ENCODE results near the gene TMEM170B. TPM values are rescaled to one million over a fixed set of nuclear protein-coding genes. Genes with fewer than 3 reads are reported as not detected.

Gene TMEM170B
- total and polyA plus RNA-seq, 9 of the 15 experiments (the other 6 are each of a cell fraction or from before 2014, with no cell fraction given), result 0.03 to 0.11 (median 0.07) TPM

- TF ChIP-seq ZNF318 (IDR thresholded peaks at IDR 0.05; ENCODE audit: borderline replicate concordance in 1 of 2, low read depth in 1 of 2) (no peak), KLF16 (IDR thresholded peaks at IDR 0.05) (0 out of 2 replicates have a peak, but pooled peaks have one; percentile 31), BMI1 (IDR thresholded peaks at IDR 0.05; ENCODE audit: low read length) (0 out of 2 replicates have a peak, but pooled peaks have one; percentile 54), SMAD4 (CRISPR knock-in tag; conservative IDR thresholded peaks at IDR 0.05) (no peak), CTCFL (IDR thresholded peaks at IDR 0.05; ENCODE audit: borderline replicate concordance, insufficient read depth, low read depth, low read length, poor library complexity, severe bottlenecking) (peak; percentile 94), RB1 (IDR thresholded peaks at IDR 0.05; ENCODE audit: low read depth) (peak; percentile 70), HNRNPK (IDR thresholded peaks at IDR 0.05; ENCODE audit: low read depth, low read length, poor library complexity, severe bottlenecking) (no peak), CREBBP (IDR thresholded peaks at IDR 0.05; ENCODE audit: low read depth, low read length) (no peak), ETV1 (tag; conservative IDR thresholded peaks at IDR 0.05; ENCODE audit: low read depth) (0 out of 2 replicates have a peak, but pooled peaks have one; percentile 17), SP2 (IDR thresholded peaks at IDR 0.05; ENCODE audit: extremely low read depth, low read depth, low read length, poor library complexity, severe bottlenecking) (no peak), ARID2 (IDR thresholded peaks at IDR 0.05) (peak; percentile 36; the same call in 1 of the 2 replicates)
- TF ChIP-seq, protein P1, sequence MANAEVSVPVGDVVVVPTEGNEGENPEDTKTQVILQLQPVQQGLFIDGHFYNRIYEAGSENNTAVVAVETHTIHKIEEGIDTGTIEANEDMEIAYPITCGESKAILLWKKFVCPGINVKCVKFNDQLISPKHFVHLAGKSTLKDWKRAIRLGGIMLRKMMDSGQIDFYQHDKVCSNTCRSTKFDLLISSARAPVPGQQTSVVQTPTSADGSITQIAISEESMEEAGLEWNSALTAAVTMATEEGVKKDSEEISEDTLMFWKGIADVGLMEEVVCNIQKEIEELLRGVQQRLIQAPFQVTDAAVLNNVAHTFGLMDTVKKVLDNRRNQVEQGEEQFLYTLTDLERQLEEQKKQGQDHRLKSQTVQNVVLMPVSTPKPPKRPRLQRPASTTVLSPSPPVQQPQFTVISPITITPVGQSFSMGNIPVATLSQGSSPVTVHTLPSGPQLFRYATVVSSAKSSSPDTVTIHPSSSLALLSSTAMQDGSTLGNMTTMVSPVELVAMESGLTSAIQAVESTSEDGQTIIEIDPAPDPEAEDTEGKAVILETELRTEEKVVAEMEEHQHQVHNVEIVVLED (CRISPR knock-in tag; IDR thresholded peaks at IDR 0.05), result no peak
Measured at GRCh38 chr6:11496152-11497060, 41.1 kb upstream of the TMEM170B start (continued).

Measured in K562 (cell line).